ENCODE data around the gene EIF5.
A peak's percentile ranks its signal among the peaks of the same experiment; 100 is the strongest.

EIF5 gene

DNA sequence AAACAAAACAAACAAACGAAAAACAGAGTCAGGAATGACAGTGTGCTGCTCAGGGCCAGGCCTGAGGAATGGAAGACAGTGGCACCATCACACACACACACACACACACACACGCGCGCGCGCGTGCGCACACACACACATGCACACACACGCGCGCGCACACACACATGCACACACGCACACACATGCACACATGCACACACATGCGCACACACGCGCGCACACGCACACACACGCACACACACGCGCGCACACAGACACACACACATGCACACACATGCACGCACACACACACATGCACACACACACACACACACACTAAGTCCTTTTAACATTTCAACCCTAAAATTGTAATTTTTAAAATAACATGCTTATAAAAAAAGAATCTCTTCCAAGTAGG, 38.0 kb downstream of the EIF5 start:
- DNase-seq (ENCODE audit: low spot score), result no peak

- DNase-seq (ENCODE audit: low spot score), result peak; percentile 45
Measured at GRCh38 chr14:103372552-103373304, 38.7 kb downstream of the EIF5 start.

- no peak for DNase-seq (ENCODE audit: low spot score)
Measured at GRCh38 chr14:103374121-103374520, 40.1 kb downstream of the EIF5 start.

DNA sequence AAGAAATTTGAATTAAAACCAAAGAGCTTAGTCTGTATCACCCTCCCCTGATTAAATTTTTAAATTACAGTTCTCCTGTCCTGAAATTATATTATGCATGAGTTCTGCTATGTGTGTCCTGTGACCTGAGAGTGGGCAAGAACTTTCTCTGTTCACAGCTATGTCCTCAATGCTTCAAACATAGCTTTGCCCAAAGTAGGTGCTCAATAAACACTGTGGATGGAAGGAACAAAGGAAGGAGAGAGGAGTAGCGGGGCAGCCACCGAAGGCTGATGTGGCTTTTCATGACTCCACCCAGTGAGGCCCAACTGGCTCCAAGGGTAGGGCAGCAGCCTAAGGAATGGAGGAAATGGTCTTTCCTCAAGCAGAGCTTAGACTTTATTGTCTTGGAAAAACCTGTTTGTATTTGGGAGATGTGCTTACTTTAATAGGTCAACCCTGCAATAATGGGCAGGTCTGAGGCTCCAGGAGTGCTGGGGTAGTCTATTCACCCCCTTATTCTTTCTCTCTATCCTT, 43.5 kb downstream of the EIF5 start:
- DNase-seq (ENCODE audit: low spot score), result no peak

GRCh38 chr14:103378038-103378854, 44.2 kb downstream of the EIF5 start:
- no peak for DNase-seq (ENCODE audit: low spot score)

- DNase-seq (ENCODE audit: low spot score), result no peak
Measured at GRCh38 chr14:103380719-103381377, 46.8 kb downstream of the EIF5 start.

DNA sequence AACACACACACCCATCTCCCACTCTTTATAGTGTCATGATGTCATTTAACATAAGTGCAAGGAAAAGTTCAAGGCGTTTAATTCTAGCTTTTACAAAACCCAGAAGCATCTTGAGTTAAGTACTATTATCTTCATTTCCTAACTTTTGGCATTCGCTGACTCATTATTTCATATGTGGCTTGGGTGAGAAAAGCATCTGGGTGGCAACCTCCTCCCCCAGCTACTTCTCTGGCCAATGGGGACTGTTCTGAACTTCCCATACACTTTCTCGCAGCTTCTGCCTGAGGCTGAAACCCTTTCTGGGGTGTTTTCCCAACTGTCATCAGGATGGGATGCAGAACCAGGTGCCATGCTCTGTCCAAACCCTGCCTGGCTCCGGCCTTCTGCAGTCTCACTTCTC, 48.3 kb downstream of the EIF5 start:
- DNase-seq (ENCODE audit: low spot score), result no peak

- no peak for DNase-seq (ENCODE audit: low spot score)
Measured at GRCh38 chr14:103384450-103385151, 50.6 kb downstream of the EIF5 start.

- peak; percentile 99 for DNase-seq (ENCODE audit: low spot score)
Measured at GRCh38 chr14:103385152-103385928, 51.3 kb downstream of the EIF5 start, which contains the start of gene MARK3. TSS of gene MARK3 (plus strand) at chr14:103385415. CDS start at chr14:103386030, 615 bp downstream.

- DNase-seq (ENCODE audit: low spot score), result peak; percentile 23
Measured at GRCh38 chr14:103385929-103386712, 52.1 kb downstream of the EIF5 start.

DNA sequence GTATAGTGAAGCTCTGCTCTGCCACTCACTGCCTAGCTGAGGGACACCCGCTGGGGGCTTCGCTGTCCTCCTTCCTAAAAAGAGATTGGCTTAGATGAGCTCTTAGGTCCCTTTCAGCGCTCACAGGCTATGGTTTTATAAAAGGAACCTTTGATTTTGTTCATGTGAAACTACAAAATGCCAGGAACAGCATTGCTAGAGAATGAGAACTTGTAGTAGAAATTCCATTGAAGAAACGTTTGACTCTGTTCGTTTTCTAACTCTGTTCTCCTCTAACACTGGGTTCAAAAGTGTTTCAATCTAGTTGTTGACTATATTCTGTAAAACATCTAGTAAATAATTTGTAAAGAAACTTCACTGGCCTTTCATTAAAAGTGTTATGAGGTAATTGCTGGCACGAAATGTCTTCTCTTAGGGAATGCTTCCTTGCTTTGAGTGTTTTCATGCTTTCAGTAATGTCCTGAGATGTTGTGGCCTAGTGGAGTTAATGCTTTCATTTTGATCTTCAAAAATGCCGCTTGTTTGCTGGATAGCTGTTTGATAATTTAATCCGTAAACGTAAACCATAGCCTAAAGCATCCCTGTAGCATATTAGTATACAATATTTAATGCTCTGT, 52.8 kb downstream of the EIF5 start:
- no peak for DNase-seq (ENCODE audit: low spot score)

DNA sequence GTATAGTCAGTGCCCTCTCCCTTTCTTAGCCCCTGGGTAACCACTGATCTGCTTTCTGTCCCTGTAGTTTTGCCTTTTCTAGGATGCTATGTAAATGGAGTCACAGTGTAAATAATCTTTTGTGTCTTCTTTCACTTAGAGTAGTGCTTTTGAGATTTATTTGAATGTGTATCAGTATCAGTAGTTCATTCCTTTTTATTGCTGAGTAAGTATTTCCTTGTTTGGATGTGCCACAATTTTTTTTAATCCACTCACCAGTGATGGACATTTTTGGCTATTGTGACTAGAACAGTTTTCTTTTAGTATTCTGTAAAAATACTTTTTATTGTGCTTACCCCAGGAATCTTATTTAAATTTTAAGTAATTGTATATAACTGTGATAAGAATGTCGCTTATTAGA, 54.6 kb downstream of the EIF5 start:
- no peak for DNase-seq (ENCODE audit: low spot score)

- no peak for DNase-seq (ENCODE audit: low spot score)
Measured at GRCh38 chr14:103390605-103391004, 56.6 kb downstream of the EIF5 start.

DNA sequence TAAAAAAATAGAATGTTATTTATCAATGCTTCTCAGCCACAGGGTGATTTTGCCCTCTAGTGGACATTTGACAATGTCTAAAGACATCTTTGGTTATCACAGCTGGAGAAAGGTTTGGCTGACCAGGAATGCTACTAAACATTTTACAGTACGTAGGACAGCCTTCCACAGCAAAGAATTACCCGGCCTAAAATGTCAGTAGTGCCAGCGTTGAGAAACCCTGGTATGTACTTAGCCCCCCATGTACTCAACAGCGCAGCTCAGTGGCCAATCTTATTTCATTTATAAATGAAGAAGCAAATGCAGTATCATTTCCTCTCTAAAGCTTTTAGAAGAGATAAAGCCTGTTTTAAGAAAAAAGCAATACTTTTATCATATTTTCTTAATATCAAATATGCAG, 57.0 kb downstream of the EIF5 start:
- DNase-seq (ENCODE audit: low spot score), result peak; percentile 24

- no peak for DNase-seq (ENCODE audit: low spot score)
Measured at GRCh38 chr14:103392106-103392505, 58.1 kb downstream of the EIF5 start.

DNA sequence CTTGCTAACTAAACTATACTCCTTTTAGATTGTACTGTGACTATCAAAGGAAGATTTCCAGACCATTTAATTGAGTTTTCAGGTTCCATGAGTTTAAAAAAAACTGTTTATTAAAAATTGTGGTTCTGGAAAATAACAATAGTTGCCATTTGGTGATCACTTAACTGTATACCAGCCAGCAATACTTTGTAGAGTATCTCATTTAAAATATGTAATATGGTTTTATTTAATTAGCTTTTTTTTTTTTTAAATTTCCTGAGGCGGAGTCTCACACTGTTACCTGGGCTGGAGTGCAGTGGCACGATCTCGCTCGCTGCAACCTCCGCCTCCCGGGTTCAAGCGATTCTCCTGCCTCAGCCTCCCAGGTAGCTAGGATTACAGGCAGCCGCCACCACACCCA, 58.5 kb downstream of the EIF5 start:
- no peak for DNase-seq (ENCODE audit: low spot score)

- DNase-seq (ENCODE audit: low spot score), result no peak
Measured at GRCh38 chr14:103393070-103393469, 59.0 kb downstream of the EIF5 start.

GRCh38 chr14:103393676-103394626, 59.9 kb downstream of the EIF5 start:
- DNase-seq (ENCODE audit: low spot score), result peak; percentile 26
